B cell (primary cell): ENCODE measurements around the gene ADD3. TPM values are rescaled to one million over a fixed set of nuclear protein-coding genes. Genes with fewer than 3 reads are reported as not detected.

Experiments used
- ATAC-seq: fragments of 200-7000 bp; cut with Tn5 transposase; one replicate; pipeline ENCODE4 v1.10.0; 2021; ENCODE audit warnings: low read depth, mild to moderate bottlenecking, moderate number of reproducible peaks, moderate library complexity
- CTCF ChIA-PET: fragments of 350-600 bp; sonication (Branson Sonifier 250); formaldehyde crosslinking; loops from one replicate; lab custom pipeline; 2021; ENCODE audit warnings: antibody characterized with exemption, inconsistent platforms; lab: Charles Lee
- POLR2A ChIA-PET: fragments of 350-600 bp; sonication (Branson Sonifier 250); formaldehyde crosslinking; loops from one replicate; lab custom pipeline; 2021; ENCODE audit warnings: antibody characterized with exemption; lab: Charles Lee
- DNase-seq: peaks from one replicate; pipeline ENCODE4 v3.0.0; 2013
- H2AFZ ChIP-seq: 2 replicates; pipeline ENCODE4 v1.6.1; 2012; ENCODE audit warnings: mild to moderate bottlenecking, low read depth, low read length; ENCODE audit not compliant: insufficient read depth, poor library complexity, severe bottlenecking
- H3K27ac ChIP-seq, 2 donors: 1 replicate in 1 of 2; 2 replicates in 1 of 2; pipeline ENCODE4 v1.5.1; 2012 to 2013; ENCODE audit warnings: low read length in 2 of 2, mild to moderate bottlenecking in 2 of 2, moderate library complexity in 1 of 2
- H3K27me3 ChIP-seq, 4 experiments: fragments of 200-600 bp in 1 of 4; sonication (generic) in 1 of 4; replicated peaks in 1 of 4; 1 replicate in 2 of 4; 2 replicates in 2 of 4; pipeline versions ENCODE4 v1.6.1 to v1.7.0; 2013 to 2016; ENCODE audit warnings: low read length in 3 of 4, mild to moderate bottlenecking in 2 of 4, mixed read lengths in 1 of 4, moderate library complexity in 1 of 4; ENCODE audit not compliant: insufficient read depth in 4 of 4, control insufficient read depth in 3 of 4; ENCODE audit errors: control extremely low read depth in 1 of 4
- H3K36me3 ChIP-seq, 2 experiments: replicated peaks in 1 of 2; 1 replicate in 1 of 2; 2 replicates in 1 of 2; pipeline versions ENCODE4 v1.6.1 to v1.7.1; 2013; ENCODE audit warnings: low read length in 1 of 2; ENCODE audit not compliant: insufficient read depth in 2 of 2, control insufficient read depth in 1 of 2; ENCODE audit errors: control extremely low read depth in 1 of 2, extremely low read depth in 1 of 2
- H3K4me1 ChIP-seq, 2 donors: fragments of 200-600 bp in 1 of 2; sonication (generic) in 1 of 2; 1 replicate in 1 of 2; 2 replicates in 1 of 2; pipeline versions ENCODE4 v1.5.1 to v1.6.1; 2013 to 2017; ENCODE audit warnings: low read length in 2 of 2; ENCODE audit not compliant: control insufficient read depth in 2 of 2, insufficient read depth in 2 of 2
- H3K4me2 ChIP-seq: replicated peaks from 2 replicates; pipeline ENCODE3; 2012; ENCODE audit warnings: mild to moderate bottlenecking, low read depth, low read length; ENCODE audit not compliant: poor library complexity, severe bottlenecking
- H3K4me3 ChIP-seq, 5 experiments: fragments of 200-600 bp in 1 of 5; sonication (generic) in 1 of 5; 1 replicate in 3 of 5; 2 replicates in 2 of 5; pipeline versions ENCODE4 v1.5.1 to v1.7.0; 2011 to 2016; ENCODE audit warnings: low read length in 4 of 5, mild to moderate bottlenecking in 4 of 5, low read depth in 2 of 5, control low read depth in 1 of 5, moderate library complexity in 1 of 5; ENCODE audit not compliant: insufficient read depth in 1 of 5; ENCODE audit errors: control extremely low read depth in 1 of 5, extremely low read depth in 1 of 5
- H3K79me2 ChIP-seq: fragments of 200-600 bp; sonication (generic); one replicate; pipeline ENCODE4 v1.6.0; 2016; ENCODE audit warnings: low read length; ENCODE audit not compliant: control insufficient read depth, insufficient read depth
- H3K9ac ChIP-seq: fragments of 200-600 bp; sonication (generic); 2 replicates; pipeline ENCODE4 v1.6.1; 2017; ENCODE audit warnings: mild to moderate bottlenecking, low read length, moderate library complexity
- H3K9me3 ChIP-seq, 3 donors: one replicate each; pipeline versions ENCODE4 v1.6.1 to v1.7.1; 2013; ENCODE audit warnings: low read length in 2 of 3; ENCODE audit not compliant: control insufficient read depth in 2 of 3, insufficient read depth in 1 of 3; ENCODE audit errors: control extremely low read depth in 1 of 3
- H4K20me1 ChIP-seq: 2 replicates; pipeline ENCODE4 v1.6.0; 2012; ENCODE audit warnings: mild to moderate bottlenecking, low read length; ENCODE audit not compliant: insufficient read depth, control insufficient read depth, poor library complexity, severe bottlenecking
- H3K27ac Mint-ChIP-seq: one replicate; pipeline ENCODE4 v1.8.0; 2021; ENCODE audit warnings: mixed read lengths
- H3K27me3 Mint-ChIP-seq: one replicate; pipeline ENCODE4 v1.8.0; 2021; ENCODE audit warnings: mixed read lengths
- H3K4me1 Mint-ChIP-seq: one replicate; pipeline ENCODE4 v1.8.0; 2021; ENCODE audit warnings: mixed read lengths
- H3K4me3 Mint-ChIP-seq: one replicate; pipeline ENCODE4 v1.8.0; 2021; ENCODE audit warnings: mixed read lengths
- H3K9me3 Mint-ChIP-seq: one replicate; pipeline ENCODE4 v1.8.0; 2022; ENCODE audit warnings: mixed read lengths; ENCODE audit not compliant: insufficient read depth
- CTCF ChIP-seq: fragments of 200-600 bp; IDR thresholded peaks from one replicate; pipeline ENCODE4 v1.8.0; 2022; ENCODE audit warnings: antibody characterized with exemption, mild to moderate bottlenecking
- EZH2 ChIP-seq: IDR thresholded peaks from 2 replicates; pipeline ENCODE4 v1.6.1; 2012; ENCODE audit warnings: borderline replicate concordance, low read depth, mild to moderate bottlenecking, moderate library complexity, low read length; ENCODE audit not compliant: insufficient read depth, poor library complexity, severe bottlenecking
- WGBS: methylation state at CpG from one replicate; pipeline ENCODE4 v1.1.5; 2013; ENCODE audit warnings: missing lambda C conversion rate; ENCODE audit not compliant: insufficient coverage; 5-methylcytosine and 5-hydroxymethylcytosine counted together
- intact Hi-C: fragments of 100-400 bp; cut with micrococcal nuclease; formaldehyde crosslinking; loops from one replicate; pipeline ENCODE4 v1.10.0; 2022
- polyA plus RNA-seq: library from polyadenylated mRNA; depleted of rRNA; stranded (reverse); fragments of >200 nt; gene quantifications from 2 replicates; pipeline ENCODE4 v1.2.3, GENCODE V29; 2012
- total RNA-seq, 2 donors: library from RNA; stranded (reverse); fragments of 120-200 nt in 1 of 2; gene quantifications; 1 replicate in 1 of 2; 2 replicates in 1 of 2; pipeline versions ENCODE4 v1.2.3 to v1.2.4, GENCODE V29; 2013 to 2022

ADD3 gene
- total and polyA plus RNA-seq, 2 donors (not counting 1 experiment from before 2014, with no cell fraction given): 156 to 185 TPM

- DNase-seq (no peak), ATAC-seq (no peak)
- H3K4me3 Mint-ChIP-seq: no peak overlapping the region
- H3K9me3 ChIP-seq: peaks cover 0 to 3% (median 2%) of the 10 kb centered on the region in 3 donors
- WGBS: 80% methylated on average over 2 of the region's 3 CpGs
- H3K4me3 ChIP-seq: no peak overlapping the region
- H3K27me3 Mint-ChIP-seq: no peaks in the 10 kb centered on the region
- peaks cover 3% of the 10 kb centered on the region for H3K9me3 Mint-ChIP-seq
- peaks cover 2% of the 10 kb centered on the region for H3K4me1 Mint-ChIP-seq
- intact Hi-C loops: no loop called here
- no peaks in the 10 kb centered on the region for H3K36me3 ChIP-seq
- ChIA-PET POLR2A (no interaction called here), CTCF (interaction anchor here (0.7 to 2.6 kb wide), 6 partner anchors 9 to 121 kb away, joined by 3 to 7 read pairs (median 4); partner anchors contain the start of gene ADD3)
- H3K4me1 ChIP-seq: no peaks in the 10 kb centered on the region
- no peak overlapping the region for H3K4me2 ChIP-seq
- no peak overlapping the region for H2AFZ ChIP-seq
- no peaks in the 10 kb centered on the region for H3K27me3 ChIP-seq
- no peaks in the 10 kb centered on the region for H3K79me2 ChIP-seq
- H3K27ac Mint-ChIP-seq: no peak overlapping the region
- TF ChIP-seq CTCF: no peak
- no peak for TF ChIP-seq EZH2
- no peak overlapping the region for H3K9ac ChIP-seq
- no peaks in the 10 kb centered on the region for H4K20me1 ChIP-seq
- no peak overlapping the region for H3K27ac ChIP-seq
These were observed 20.2 kb upstream of the ADD3 start for GRCh38 chr10:109987452-109988211.

- Mint-ChIP-seq H3K27ac (no peak overlapping the region), H3K4me3 (no peak overlapping the region), H3K4me1 (peaks cover 4% of the 10 kb centered on the region), H3K27me3 (no peaks in the 10 kb centered on the region), H3K9me3 (peaks cover 3% of the 10 kb centered on the region)
- H3K9me3 ChIP-seq: peaks cover 0 to 3% (median 2%) of the 10 kb centered on the region in 3 donors
- no peak overlapping the region for H3K9ac ChIP-seq
- DNase-seq (no peak), ATAC-seq (no peak)
- CTCF ChIA-PET: interaction anchor here (0.7 to 2.6 kb wide), 6 partner anchors 10 to 121 kb away, joined by 3 to 7 read pairs (median 4); partner anchors contain the start of gene ADD3
- no peak overlapping the region for H3K4me2 ChIP-seq
- intact Hi-C loops: no loop called here
- H2AFZ ChIP-seq: no peak overlapping the region
- no peaks in the 10 kb centered on the region for H4K20me1 ChIP-seq
- WGBS: no CpG with 5 or more reads among the region's 1 CpG
- no peaks in the 10 kb centered on the region for H3K27me3 ChIP-seq
- no peaks in the 10 kb centered on the region for H3K36me3 ChIP-seq
- POLR2A ChIA-PET: no interaction called here
- TF ChIP-seq CTCF (no peak), EZH2 (no peak)
- H3K27ac ChIP-seq: no peak overlapping the region
- H3K4me3 ChIP-seq: no peak overlapping the region
- H3K79me2 ChIP-seq: no peaks in the 10 kb centered on the region
- H3K4me1 ChIP-seq: no peaks in the 10 kb centered on the region
These were observed 19.6 kb upstream of the ADD3 start for GRCh38 chr10:109988212-109988596.
